B cell (primary cell): Measurements from ENCODE around the gene XPO4. TPM values are rescaled to one million over a fixed set of nuclear protein-coding genes. Genes with fewer than 3 reads are reported as not detected.
"Not testable (repeated sequence)": the region's sequence is repeated elsewhere in the genome, so short reads cannot be mapped to it uniquely, and the experiment has no call there.

ENCODE experiments used
- ATAC-seq: fragments of 200-7000 bp; cut with Tn5 transposase; one replicate; pipeline ENCODE4 v1.10.0; 2021; ENCODE audit warnings: low read depth, mild to moderate bottlenecking, moderate number of reproducible peaks, moderate library complexity
- CTCF ChIA-PET: fragments of 350-600 bp; sonication (Branson Sonifier 250); formaldehyde crosslinking; loops from one replicate; lab custom pipeline; 2021; ENCODE audit warnings: antibody characterized with exemption, inconsistent platforms; lab: Charles Lee
- POLR2A ChIA-PET: fragments of 350-600 bp; sonication (Branson Sonifier 250); formaldehyde crosslinking; loops from one replicate; lab custom pipeline; 2021; ENCODE audit warnings: antibody characterized with exemption; lab: Charles Lee
- DNase-seq: peaks from one replicate; pipeline ENCODE4 v3.0.0; 2013
- H2AFZ ChIP-seq: 2 replicates; pipeline ENCODE4 v1.6.1; 2012; ENCODE audit warnings: mild to moderate bottlenecking, low read depth, low read length; ENCODE audit not compliant: insufficient read depth, poor library complexity, severe bottlenecking
- H3K27ac ChIP-seq, 2 donors: 1 replicate in 1 of 2; 2 replicates in 1 of 2; pipeline ENCODE4 v1.5.1; 2012 to 2013; ENCODE audit warnings: low read length in 2 of 2, mild to moderate bottlenecking in 2 of 2, moderate library complexity in 1 of 2
- H3K27me3 ChIP-seq, 4 experiments: fragments of 200-600 bp in 1 of 4; sonication (generic) in 1 of 4; replicated peaks in 1 of 4; 1 replicate in 2 of 4; 2 replicates in 2 of 4; pipeline versions ENCODE4 v1.6.1 to v1.7.0; 2013 to 2016; ENCODE audit warnings: low read length in 3 of 4, mild to moderate bottlenecking in 2 of 4, mixed read lengths in 1 of 4, moderate library complexity in 1 of 4; ENCODE audit not compliant: insufficient read depth in 4 of 4, control insufficient read depth in 3 of 4; ENCODE audit errors: control extremely low read depth in 1 of 4
- H3K36me3 ChIP-seq, 2 experiments: replicated peaks in 1 of 2; 1 replicate in 1 of 2; 2 replicates in 1 of 2; pipeline versions ENCODE4 v1.6.1 to v1.7.1; 2013; ENCODE audit warnings: low read length in 1 of 2; ENCODE audit not compliant: insufficient read depth in 2 of 2, control insufficient read depth in 1 of 2; ENCODE audit errors: control extremely low read depth in 1 of 2, extremely low read depth in 1 of 2
- H3K4me1 ChIP-seq, 2 donors: fragments of 200-600 bp in 1 of 2; sonication (generic) in 1 of 2; 1 replicate in 1 of 2; 2 replicates in 1 of 2; pipeline versions ENCODE4 v1.5.1 to v1.6.1; 2013 to 2017; ENCODE audit warnings: low read length in 2 of 2; ENCODE audit not compliant: control insufficient read depth in 2 of 2, insufficient read depth in 2 of 2
- H3K4me2 ChIP-seq: replicated peaks from 2 replicates; pipeline ENCODE3; 2012; ENCODE audit warnings: mild to moderate bottlenecking, low read depth, low read length; ENCODE audit not compliant: poor library complexity, severe bottlenecking
- H3K4me3 ChIP-seq, 5 experiments: fragments of 200-600 bp in 1 of 5; sonication (generic) in 1 of 5; 1 replicate in 3 of 5; 2 replicates in 2 of 5; pipeline versions ENCODE4 v1.5.1 to v1.7.0; 2011 to 2016; ENCODE audit warnings: low read length in 4 of 5, mild to moderate bottlenecking in 4 of 5, low read depth in 2 of 5, control low read depth in 1 of 5, moderate library complexity in 1 of 5; ENCODE audit not compliant: insufficient read depth in 1 of 5; ENCODE audit errors: control extremely low read depth in 1 of 5, extremely low read depth in 1 of 5
- H3K79me2 ChIP-seq: fragments of 200-600 bp; sonication (generic); one replicate; pipeline ENCODE4 v1.6.0; 2016; ENCODE audit warnings: low read length; ENCODE audit not compliant: control insufficient read depth, insufficient read depth
- H3K9ac ChIP-seq: fragments of 200-600 bp; sonication (generic); 2 replicates; pipeline ENCODE4 v1.6.1; 2017; ENCODE audit warnings: mild to moderate bottlenecking, low read length, moderate library complexity
- H3K9me3 ChIP-seq, 3 donors: one replicate each; pipeline versions ENCODE4 v1.6.1 to v1.7.1; 2013; ENCODE audit warnings: low read length in 2 of 3; ENCODE audit not compliant: control insufficient read depth in 2 of 3, insufficient read depth in 1 of 3; ENCODE audit errors: control extremely low read depth in 1 of 3
- H4K20me1 ChIP-seq: 2 replicates; pipeline ENCODE4 v1.6.0; 2012; ENCODE audit warnings: mild to moderate bottlenecking, low read length; ENCODE audit not compliant: insufficient read depth, control insufficient read depth, poor library complexity, severe bottlenecking
- H3K27ac Mint-ChIP-seq: one replicate; pipeline ENCODE4 v1.8.0; 2021; ENCODE audit warnings: mixed read lengths
- H3K27me3 Mint-ChIP-seq: one replicate; pipeline ENCODE4 v1.8.0; 2021; ENCODE audit warnings: mixed read lengths
- H3K4me1 Mint-ChIP-seq: one replicate; pipeline ENCODE4 v1.8.0; 2021; ENCODE audit warnings: mixed read lengths
- H3K4me3 Mint-ChIP-seq: one replicate; pipeline ENCODE4 v1.8.0; 2021; ENCODE audit warnings: mixed read lengths
- H3K9me3 Mint-ChIP-seq: one replicate; pipeline ENCODE4 v1.8.0; 2022; ENCODE audit warnings: mixed read lengths; ENCODE audit not compliant: insufficient read depth
- EZH2 ChIP-seq: IDR thresholded peaks from 2 replicates; pipeline ENCODE4 v1.6.1; 2012; ENCODE audit warnings: borderline replicate concordance, low read depth, mild to moderate bottlenecking, moderate library complexity, low read length; ENCODE audit not compliant: insufficient read depth, poor library complexity, severe bottlenecking
- WGBS: methylation state at CpG from one replicate; pipeline ENCODE4 v1.1.5; 2013; ENCODE audit warnings: missing lambda C conversion rate; ENCODE audit not compliant: insufficient coverage; 5-methylcytosine and 5-hydroxymethylcytosine counted together
- intact Hi-C: fragments of 100-400 bp; cut with micrococcal nuclease; formaldehyde crosslinking; loops from one replicate; pipeline ENCODE4 v1.10.0; 2022
- polyA plus RNA-seq: library from polyadenylated mRNA; depleted of rRNA; stranded (reverse); fragments of >200 nt; gene quantifications from 2 replicates; pipeline ENCODE4 v1.2.3, GENCODE V29; 2012
- total RNA-seq, 2 donors: library from RNA; stranded (reverse); fragments of 120-200 nt in 1 of 2; gene quantifications; 1 replicate in 1 of 2; 2 replicates in 1 of 2; pipeline versions ENCODE4 v1.2.3 to v1.2.4, GENCODE V29; 2013 to 2022
- TF ChIP-seq, protein P1 (sequence below): fragments of 200-600 bp; IDR thresholded peaks from one replicate; pipeline ENCODE4 v1.8.0; 2022; ENCODE audit warnings: antibody characterized with exemption, mild to moderate bottlenecking

XPO4 gene
- total and polyA plus RNA-seq, 2 donors (not counting 1 experiment from before 2014, with no cell fraction given) = 6.2 to 25.9 TPM

DNA sequence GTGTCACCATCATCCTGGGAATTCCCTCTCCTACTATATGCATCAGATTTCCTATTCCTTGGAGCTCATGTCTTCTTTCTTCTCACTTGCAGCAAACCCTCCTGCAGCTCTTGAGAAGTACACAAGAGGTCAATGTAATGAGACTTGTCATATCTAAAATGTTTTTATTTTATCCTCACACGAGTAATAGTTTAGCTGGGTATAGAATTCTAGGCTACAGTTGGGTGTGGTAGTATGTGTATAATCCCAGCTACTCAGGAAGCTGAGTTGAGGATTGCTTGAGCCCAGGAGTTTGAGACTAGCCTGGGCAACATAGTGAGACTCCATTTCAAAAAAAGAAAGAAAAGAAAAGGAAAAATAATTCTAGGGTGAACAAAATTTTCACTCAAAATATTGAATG is 153.2 kb downstream of the XPO4 start:
- Histone ChIP-seq H3K27me3 (no peaks in the 10 kb centered on the region), H3K4me3 (no peak overlapping the region), H3K4me2 (no peak overlapping the region), H2AFZ (no peak overlapping the region), H4K20me1 (no peaks in the 10 kb centered on the region), H3K9ac (no peak overlapping the region), H3K36me3 (no peaks in the 10 kb centered on the region), H3K9me3 (peaks cover 11 to 25% (median 17%) of the 10 kb centered on the region in 3 donors), H3K4me1 (no peaks in the 10 kb centered on the region), H3K79me2 (no peaks in the 10 kb centered on the region), H3K27ac (no peak overlapping the region)
- H3K27ac Mint-ChIP-seq = no peak overlapping the region
- intact Hi-C loops = no loop called here
- peaks cover 18% of the 10 kb centered on the region for H3K9me3 Mint-ChIP-seq
- CTCF ChIA-PET = no interaction called here
- 100% methylated on average over 1 of the region's 1 CpG for WGBS
- POLR2A ChIA-PET = no interaction called here
- no peaks in the 10 kb centered on the region for H3K27me3 Mint-ChIP-seq
- no peak for ATAC-seq
- no peaks in the 10 kb centered on the region for H3K4me1 Mint-ChIP-seq
- H3K4me3 Mint-ChIP-seq = no peak overlapping the region
- no peak for DNase-seq
- TF ChIP-seq, protein P1, sequence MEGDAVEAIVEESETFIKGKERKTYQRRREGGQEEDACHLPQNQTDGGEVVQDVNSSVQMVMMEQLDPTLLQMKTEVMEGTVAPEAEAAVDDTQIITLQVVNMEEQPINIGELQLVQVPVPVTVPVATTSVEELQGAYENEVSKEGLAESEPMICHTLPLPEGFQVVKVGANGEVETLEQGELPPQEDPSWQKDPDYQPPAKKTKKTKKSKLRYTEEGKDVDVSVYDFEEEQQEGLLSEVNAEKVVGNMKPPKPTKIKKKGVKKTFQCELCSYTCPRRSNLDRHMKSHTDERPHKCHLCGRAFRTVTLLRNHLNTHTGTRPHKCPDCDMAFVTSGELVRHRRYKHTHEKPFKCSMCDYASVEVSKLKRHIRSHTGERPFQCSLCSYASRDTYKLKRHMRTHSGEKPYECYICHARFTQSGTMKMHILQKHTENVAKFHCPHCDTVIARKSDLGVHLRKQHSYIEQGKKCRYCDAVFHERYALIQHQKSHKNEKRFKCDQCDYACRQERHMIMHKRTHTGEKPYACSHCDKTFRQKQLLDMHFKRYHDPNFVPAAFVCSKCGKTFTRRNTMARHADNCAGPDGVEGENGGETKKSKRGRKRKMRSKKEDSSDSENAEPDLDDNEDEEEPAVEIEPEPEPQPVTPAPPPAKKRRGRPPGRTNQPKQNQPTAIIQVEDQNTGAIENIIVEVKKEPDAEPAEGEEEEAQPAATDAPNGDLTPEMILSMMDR = no peak
- no peak for TF ChIP-seq EZH2

DNA sequence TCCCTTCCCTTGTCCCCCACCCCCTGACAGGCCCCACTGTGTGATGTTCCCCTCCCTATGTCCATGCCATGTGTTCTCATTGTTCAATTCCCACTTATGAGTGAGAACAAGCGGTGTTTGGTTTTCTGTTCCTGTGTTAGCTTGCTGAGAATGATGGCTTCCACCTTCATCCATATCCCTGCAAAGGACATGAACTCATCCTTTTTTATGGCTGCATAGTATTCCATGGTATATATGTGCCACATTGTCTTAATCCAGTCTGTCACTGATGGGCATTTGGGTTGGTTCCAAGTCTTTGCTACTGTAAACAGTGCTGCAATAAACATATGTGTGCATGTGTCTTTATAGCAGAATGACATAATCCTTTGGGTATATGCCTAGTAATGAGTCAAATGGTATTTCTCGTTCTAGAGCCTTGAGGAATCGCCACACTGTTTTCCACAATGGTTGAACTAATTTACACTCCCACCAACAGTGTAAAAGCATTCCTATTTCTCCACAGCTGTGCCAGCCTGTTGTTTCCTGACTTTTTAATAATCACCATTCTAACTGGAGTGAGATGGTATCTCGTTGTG is 158.6 kb downstream of the XPO4 start:
- H2AFZ ChIP-seq, H4K20me1 ChIP-seq, DNase-seq, CTCF ChIA-PET, H3K27me3 Mint-ChIP-seq, H3K4me3 ChIP-seq, H3K27me3 ChIP-seq, H3K27ac ChIP-seq, ATAC-seq, POLR2A ChIA-PET, H3K4me1 ChIP-seq, H3K9me3 Mint-ChIP-seq, H3K9ac ChIP-seq, intact Hi-C loops, H3K27ac Mint-ChIP-seq, H3K4me3 Mint-ChIP-seq, H3K36me3 ChIP-seq, H3K4me1 Mint-ChIP-seq, H3K79me2 ChIP-seq, H3K4me2 ChIP-seq: not testable (repeated sequence)
- peaks cover 0 to 20% (median 1%) of the 10 kb centered on the region in 3 donors for H3K9me3 ChIP-seq
- WGBS = no CpG with 5 or more reads among the region's 4 CpGs
